ENCODE data around the gene DHRS4L2. TPM values are rescaled to one million over a fixed set of nuclear protein-coding genes. Genes with fewer than 3 reads are reported as not detected.
A peak's percentile ranks its signal among the peaks of the same experiment; 100 is the strongest.
"Not testable (repeated sequence)": the region's sequence is repeated elsewhere in the genome, so short reads cannot be mapped to it uniquely, and the experiment has no call there.

Gene DHRS4L2
- total RNA-seq, 3 donors from 2014 or later: 30.7 to 56.1 (median 45.9) TPM

DNA sequence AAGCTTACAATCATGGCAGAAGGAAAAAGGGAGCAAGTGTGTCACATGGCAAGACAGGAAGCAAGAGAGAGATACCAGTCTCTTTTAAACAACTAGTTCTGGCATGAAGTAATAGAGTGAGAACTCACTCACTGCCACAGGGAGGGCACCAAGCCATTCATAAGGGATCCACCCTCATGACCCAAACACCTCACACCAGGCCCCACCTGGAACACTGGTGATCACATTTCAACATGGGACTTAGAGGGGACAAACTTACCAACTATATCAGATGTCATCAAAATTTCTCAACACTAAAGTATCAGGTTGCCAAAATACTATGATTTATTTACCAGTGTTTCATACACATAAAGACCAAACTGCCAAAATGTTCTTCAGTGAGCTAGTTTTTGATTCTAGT is 27.8 kb upstream of the DHRS4L2 start:
- not testable (repeated sequence) for DNase-seq

DNA sequence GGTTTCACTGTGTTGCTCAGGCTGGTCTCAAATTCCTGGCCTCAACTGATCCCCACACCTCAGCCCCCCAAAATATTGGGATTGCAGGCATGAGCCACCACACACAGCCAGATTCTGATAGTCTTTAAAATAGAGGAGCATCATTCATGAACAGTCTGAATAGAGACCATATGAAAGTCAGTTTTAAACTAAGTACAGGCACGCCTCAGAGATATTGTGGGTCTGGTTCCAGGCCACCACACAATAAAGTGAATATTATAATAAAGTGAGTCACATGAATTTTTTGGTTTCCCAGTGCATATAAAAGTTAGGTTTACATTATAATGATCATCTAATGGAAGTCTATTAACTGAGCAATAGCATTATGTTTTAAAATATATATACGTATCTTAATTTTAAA is 27.0 kb upstream of the DHRS4L2 start:
- H3K4me1 ChIP-seq (ENCODE audit: low read depth); H3K9me3 ChIP-seq; H3K4me3 ChIP-seq; H3K36me3 ChIP-seq (ENCODE audit: low read depth); DNase-seq; ATAC-seq; intact Hi-C loops (cut with DNase I, micrococcal nuclease): not testable (repeated sequence)

More for the DNA sequence above, 27.8 kb upstream of the DHRS4L2 start:
- H3K4me1 ChIP-seq (ENCODE audit: low read depth); H3K9me3 ChIP-seq; intact Hi-C loops (cut with DNase I, micrococcal nuclease); H3K36me3 ChIP-seq (ENCODE audit: low read depth); H3K4me3 ChIP-seq; ATAC-seq: not testable (repeated sequence)

- H3K9me3 ChIP-seq; H3K36me3 ChIP-seq (ENCODE audit: low read depth); H3K4me3 ChIP-seq; H3K4me1 ChIP-seq (ENCODE audit: low read depth); intact Hi-C loops (cut with DNase I, micrococcal nuclease); DNase-seq; ATAC-seq: not testable (repeated sequence)
Measured at GRCh38 chr14:23969130-23969480, 19.6 kb upstream of the DHRS4L2 start.

DNA sequence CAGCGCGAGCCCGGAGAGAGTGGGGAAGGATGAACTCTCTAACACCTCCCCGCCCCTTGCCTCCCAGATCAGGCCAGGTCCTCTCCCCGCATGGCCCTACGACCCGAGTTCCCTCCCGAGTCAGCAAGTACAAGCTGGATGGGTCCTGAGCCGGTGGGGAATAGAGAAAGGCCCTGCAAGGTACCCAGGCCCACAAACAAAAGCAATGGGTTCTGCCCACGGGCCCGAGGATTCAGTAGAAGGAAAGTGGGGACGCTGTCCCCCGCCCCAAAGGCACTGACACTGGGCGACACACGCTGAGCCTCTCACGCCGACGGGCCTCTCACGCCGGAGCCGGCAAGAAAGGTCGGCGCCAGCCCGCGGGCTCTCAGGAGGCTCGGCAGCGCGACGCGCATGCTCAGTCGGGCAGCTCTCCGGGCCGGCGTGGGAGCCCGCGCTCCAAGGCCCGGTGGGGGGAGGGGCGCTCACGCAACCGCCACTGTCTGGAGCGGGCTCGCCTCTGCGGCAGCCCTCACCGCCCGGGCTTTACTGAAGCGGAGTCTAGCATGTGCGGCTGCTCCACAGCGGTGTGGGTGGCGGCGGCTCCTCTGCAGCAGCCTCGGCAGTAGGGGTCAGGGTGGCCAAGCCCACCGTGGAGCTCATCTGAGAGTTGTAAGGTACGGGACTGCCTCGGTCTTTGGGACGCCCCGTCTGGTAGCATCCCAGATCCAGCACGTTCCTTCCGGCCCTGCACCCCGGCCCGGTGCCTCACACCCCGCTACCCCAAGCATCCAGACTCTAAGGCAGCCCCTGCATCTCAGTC is 19.0 kb upstream of the DHRS4L2 start:
- peak; percentile 50 to 69 (median 55) for DNase-seq
- not testable (repeated sequence) for H3K9me3 ChIP-seq; H3K4me3 ChIP-seq; H3K36me3 ChIP-seq (ENCODE audit: low read depth); H3K4me1 ChIP-seq (ENCODE audit: low read depth)
- peak; percentile 92 for ATAC-seq
- intact Hi-C loops (cut with DNase I, micrococcal nuclease): loop anchor here in 1 of 2 donors (5.0 kb wide), 1 partner anchor 48 kb away; no protein-coding TSS in a partner anchor

GRCh38 chr14:23970283-23970659 is 18.5 kb upstream of the DHRS4L2 start:
- intact Hi-C loops (cut with DNase I, micrococcal nuclease): loop anchor here in 1 of 2 donors (5.0 kb wide), 1 partner anchor 47 kb away; no protein-coding TSS in a partner anchor
- not testable (repeated sequence) for H3K9me3 ChIP-seq; H3K36me3 ChIP-seq (ENCODE audit: low read depth); DNase-seq; H3K4me1 ChIP-seq (ENCODE audit: low read depth); H3K4me3 ChIP-seq
- peak; percentile 23 for ATAC-seq

DNA sequence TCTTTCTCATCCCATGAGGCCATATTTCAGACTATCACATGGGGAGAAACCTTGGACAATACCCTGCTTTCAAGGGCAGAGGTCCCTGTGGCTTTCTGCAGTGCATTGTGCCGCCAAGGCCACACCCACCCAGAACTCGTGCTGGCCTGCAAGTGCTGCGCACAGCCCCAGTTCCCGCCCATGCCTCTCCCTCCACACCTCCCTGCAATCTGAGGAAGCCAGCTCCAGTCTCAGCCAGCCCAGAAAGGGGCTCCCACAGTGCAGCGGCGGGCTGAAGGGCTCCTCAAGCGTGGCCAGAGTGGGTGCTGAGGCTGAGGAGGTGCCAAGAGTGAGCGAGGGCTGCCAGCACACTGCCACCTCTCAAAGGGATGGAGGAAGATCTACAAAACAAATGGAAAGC is 15.6 kb upstream of the DHRS4L2 start:
- H3K36me3 ChIP-seq (ENCODE audit: low read depth); H3K4me3 ChIP-seq; H3K4me1 ChIP-seq (ENCODE audit: low read depth); H3K9me3 ChIP-seq: not testable (repeated sequence)
- intact Hi-C loops (cut with DNase I, micrococcal nuclease): loop anchor here in 1 of 2 donors (5.0 kb wide), 1 partner anchor 44 kb away; no protein-coding TSS in a partner anchor
- DNase-seq (peak in 2 of 3 donors; percentile 46 to 69), ATAC-seq (peak; percentile 58)

GRCh38 chr14:23974041-23974440 is 14.7 kb upstream of the DHRS4L2 start:
- intact Hi-C loops (cut with DNase I, micrococcal nuclease): loop anchor here in 1 of 2 donors (5.0 kb wide), 1 partner anchor 43 kb away; no protein-coding TSS in a partner anchor
- not testable (repeated sequence) for H3K4me3 ChIP-seq; DNase-seq; H3K9me3 ChIP-seq; H3K4me1 ChIP-seq (ENCODE audit: low read depth); H3K36me3 ChIP-seq (ENCODE audit: low read depth); ATAC-seq

DNA sequence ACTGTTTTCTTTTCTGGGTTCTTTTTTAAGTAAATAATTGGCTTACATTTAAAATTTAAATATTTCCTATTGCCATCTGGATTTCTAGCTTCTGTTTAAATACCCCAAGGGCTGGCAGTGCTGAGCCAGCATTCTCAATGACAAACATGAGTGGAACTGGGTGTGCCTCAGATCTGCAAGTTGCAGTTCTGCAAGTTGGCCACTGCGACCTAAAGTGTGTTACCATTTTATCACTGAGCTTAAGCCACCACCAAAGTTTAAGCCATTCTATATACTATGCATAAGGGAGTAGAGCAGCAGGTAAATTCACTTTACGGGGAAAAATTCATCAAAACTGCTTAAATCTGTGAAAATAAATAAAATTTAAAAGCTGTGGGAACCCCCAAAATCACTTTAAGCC is 11.5 kb upstream of the DHRS4L2 start:
- H3K36me3 ChIP-seq (ENCODE audit: low read depth); intact Hi-C loops (cut with DNase I, micrococcal nuclease): not testable (repeated sequence)
- peak; percentile 89 for ATAC-seq

GRCh38 chr14:23981951-23982813 is 6.5 kb upstream of the DHRS4L2 start:
- intact Hi-C loops (cut with DNase I, micrococcal nuclease); H3K4me3 ChIP-seq; ATAC-seq; H3K36me3 ChIP-seq (ENCODE audit: low read depth); H3K9me3 ChIP-seq: not testable (repeated sequence)
- H3K4me1 ChIP-seq (ENCODE audit: low read depth): peaks cover 32% of the 10 kb centered on the region
- peak; percentile 37 to 57 (median 47) for DNase-seq

More for the DNA sequence above, 11.5 kb upstream of the DHRS4L2 start:
- H3K4me1 ChIP-seq (ENCODE audit: low read depth); H3K4me3 ChIP-seq; H3K9me3 ChIP-seq; DNase-seq: not testable (repeated sequence)

- Histone ChIP-seq H3K36me3 (ENCODE audit: low read depth) (no peaks in the 10 kb centered on the region), H3K9me3 (no peaks in the 10 kb centered on the region), H3K4me3 (no peak overlapping the region), H3K4me1 (ENCODE audit: low read depth) (peaks cover 49% of the 10 kb centered on the region)
- DNase-seq (no peak), ATAC-seq (no peak)
- intact Hi-C loops (cut with DNase I, micrococcal nuclease): no loop called here
- TF ChIP-seq, protein P1, sequence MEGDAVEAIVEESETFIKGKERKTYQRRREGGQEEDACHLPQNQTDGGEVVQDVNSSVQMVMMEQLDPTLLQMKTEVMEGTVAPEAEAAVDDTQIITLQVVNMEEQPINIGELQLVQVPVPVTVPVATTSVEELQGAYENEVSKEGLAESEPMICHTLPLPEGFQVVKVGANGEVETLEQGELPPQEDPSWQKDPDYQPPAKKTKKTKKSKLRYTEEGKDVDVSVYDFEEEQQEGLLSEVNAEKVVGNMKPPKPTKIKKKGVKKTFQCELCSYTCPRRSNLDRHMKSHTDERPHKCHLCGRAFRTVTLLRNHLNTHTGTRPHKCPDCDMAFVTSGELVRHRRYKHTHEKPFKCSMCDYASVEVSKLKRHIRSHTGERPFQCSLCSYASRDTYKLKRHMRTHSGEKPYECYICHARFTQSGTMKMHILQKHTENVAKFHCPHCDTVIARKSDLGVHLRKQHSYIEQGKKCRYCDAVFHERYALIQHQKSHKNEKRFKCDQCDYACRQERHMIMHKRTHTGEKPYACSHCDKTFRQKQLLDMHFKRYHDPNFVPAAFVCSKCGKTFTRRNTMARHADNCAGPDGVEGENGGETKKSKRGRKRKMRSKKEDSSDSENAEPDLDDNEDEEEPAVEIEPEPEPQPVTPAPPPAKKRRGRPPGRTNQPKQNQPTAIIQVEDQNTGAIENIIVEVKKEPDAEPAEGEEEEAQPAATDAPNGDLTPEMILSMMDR (IDR thresholded peaks at IDR 0.05): no peak
Measured at GRCh38 chr14:23984891-23985602, 3.7 kb upstream of the DHRS4L2 start.

- H3K4me3 ChIP-seq; H3K9me3 ChIP-seq; H3K36me3 ChIP-seq (ENCODE audit: low read depth); intact Hi-C loops (cut with DNase I, micrococcal nuclease): not testable (repeated sequence)
- ATAC-seq: peak; percentile 15
- H3K4me1 ChIP-seq (ENCODE audit: low read depth): peaks cover 40% of the 10 kb centered on the region
- DNase-seq: peak in 2 of 3 donors; percentile 42 to 43
Measured at GRCh38 chr14:23988223-23988606, 514 bp upstream of the DHRS4L2 start.

- H3K4me3 ChIP-seq: not testable (repeated sequence)
Measured at GRCh38 chr14:23989734-23990445, 1.2 kb downstream of the DHRS4L2 start.

More at GRCh38 chr14:23989734-23990445, 1.2 kb downstream of the DHRS4L2 start:
- H3K36me3 ChIP-seq (ENCODE audit: low read depth); H3K9me3 ChIP-seq; intact Hi-C loops (cut with DNase I, micrococcal nuclease): not testable (repeated sequence)
- ATAC-seq (peak; percentile 78), DNase-seq (peak; percentile 90 to 93 (median 92))
- H3K4me1 ChIP-seq (ENCODE audit: low read depth): peaks cover 33% of the 10 kb centered on the region

Data from mucosa of descending colon (tissue), 3 donors.